HG02678 (cell line): Measurements from ENCODE around the gene TGOLN2.

Experiments
- ATAC-seq: cut with Tn5 transposase; IDR thresholded peaks from one replicate; pipeline ENCODE4 v1.9.1; 2021; ENCODE audit warnings: mild to moderate bottlenecking, moderate library complexity; ENCODE audit not compliant: unreplicated experiment

Gene TGOLN2

GRCh38 chr2:85269959-85270358 is 57.8 kb downstream of the TGOLN2 start:
- no peak for ATAC-seq
